GM12875 (cell line): ENCODE data around the gene ISM1.

Experiments
- H3K4me3 ChIP-seq: one replicate; pipeline ENCODE4 v1.5.1; 2011; ENCODE audit warnings: low read depth, low read length, control low read depth
- TF ChIP-seq, protein P1 (sequence below): IDR thresholded peaks from 2 replicates; pipeline ENCODE4 v1.5.1; 2011; ENCODE audit warnings: low read depth, mild to moderate bottlenecking, control low read depth, inconsistent platforms, low read length, moderate library complexity, borderline replicate concordance; ENCODE audit not compliant: insufficient read depth

The ISM1 gene

DNA sequence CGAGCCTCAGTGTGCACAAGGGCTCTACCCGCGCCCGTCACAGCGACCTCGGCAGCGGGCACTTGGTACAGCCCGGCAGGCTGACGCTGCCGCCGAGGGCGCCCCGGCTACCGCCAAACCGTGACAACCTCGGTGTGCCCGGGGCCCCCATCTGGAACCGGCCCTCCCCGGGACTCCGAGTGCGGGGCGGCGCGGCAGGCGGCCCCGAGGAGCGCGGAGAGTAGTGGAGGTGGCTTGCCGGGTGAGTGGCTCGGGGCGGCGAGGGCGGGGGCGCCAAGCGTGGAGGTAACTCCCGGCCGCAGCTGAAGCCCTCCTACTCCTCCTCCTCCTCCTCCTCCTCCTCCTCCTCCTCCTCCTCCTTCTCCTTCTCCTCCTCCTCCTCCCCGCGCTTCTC, at the start of gene ISM1:
TSS of gene ISM1 (plus strand) at position 371 of the 394 bp plus-strand sequence. CDS start 503 bp downstream, outside the sequence.
- TF ChIP-seq, protein P1, sequence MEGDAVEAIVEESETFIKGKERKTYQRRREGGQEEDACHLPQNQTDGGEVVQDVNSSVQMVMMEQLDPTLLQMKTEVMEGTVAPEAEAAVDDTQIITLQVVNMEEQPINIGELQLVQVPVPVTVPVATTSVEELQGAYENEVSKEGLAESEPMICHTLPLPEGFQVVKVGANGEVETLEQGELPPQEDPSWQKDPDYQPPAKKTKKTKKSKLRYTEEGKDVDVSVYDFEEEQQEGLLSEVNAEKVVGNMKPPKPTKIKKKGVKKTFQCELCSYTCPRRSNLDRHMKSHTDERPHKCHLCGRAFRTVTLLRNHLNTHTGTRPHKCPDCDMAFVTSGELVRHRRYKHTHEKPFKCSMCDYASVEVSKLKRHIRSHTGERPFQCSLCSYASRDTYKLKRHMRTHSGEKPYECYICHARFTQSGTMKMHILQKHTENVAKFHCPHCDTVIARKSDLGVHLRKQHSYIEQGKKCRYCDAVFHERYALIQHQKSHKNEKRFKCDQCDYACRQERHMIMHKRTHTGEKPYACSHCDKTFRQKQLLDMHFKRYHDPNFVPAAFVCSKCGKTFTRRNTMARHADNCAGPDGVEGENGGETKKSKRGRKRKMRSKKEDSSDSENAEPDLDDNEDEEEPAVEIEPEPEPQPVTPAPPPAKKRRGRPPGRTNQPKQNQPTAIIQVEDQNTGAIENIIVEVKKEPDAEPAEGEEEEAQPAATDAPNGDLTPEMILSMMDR: no peak
- no peak within 1 kb of the TSS for H3K4me3 ChIP-seq

DNA sequence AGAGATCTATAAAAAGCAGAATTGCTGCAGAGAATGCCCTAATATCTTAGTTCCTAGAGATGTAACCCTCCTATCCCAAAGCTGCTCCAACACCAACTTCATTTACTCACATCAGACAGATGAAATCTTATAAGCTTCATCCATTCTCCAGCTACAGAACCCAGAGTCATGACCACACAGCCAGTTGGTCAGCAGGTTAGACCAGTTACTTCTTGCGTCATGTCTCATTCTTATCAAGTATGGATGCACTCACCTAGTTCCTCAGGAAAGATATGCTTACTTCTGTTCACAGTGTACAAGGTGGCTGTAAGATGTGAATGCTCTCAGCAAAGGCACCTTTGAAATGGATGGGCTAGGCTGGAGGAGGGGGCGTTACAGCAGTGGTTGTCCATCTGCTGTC, 47.9 kb upstream of the ISM1 start:
- H3K4me3 ChIP-seq: no peak overlapping the region
- TF ChIP-seq, protein P1: no peak

GRCh38 chr20:13174402-13174801, 46.7 kb upstream of the ISM1 start:
- TF ChIP-seq, protein P1: no peak
- H3K4me3 ChIP-seq: no peak overlapping the region

- TF ChIP-seq, protein P1: no peak
- no peak overlapping the region for H3K4me3 ChIP-seq
Observed at GRCh38 chr20:13180986-13181889, 39.8 kb upstream of the ISM1 start.

DNA sequence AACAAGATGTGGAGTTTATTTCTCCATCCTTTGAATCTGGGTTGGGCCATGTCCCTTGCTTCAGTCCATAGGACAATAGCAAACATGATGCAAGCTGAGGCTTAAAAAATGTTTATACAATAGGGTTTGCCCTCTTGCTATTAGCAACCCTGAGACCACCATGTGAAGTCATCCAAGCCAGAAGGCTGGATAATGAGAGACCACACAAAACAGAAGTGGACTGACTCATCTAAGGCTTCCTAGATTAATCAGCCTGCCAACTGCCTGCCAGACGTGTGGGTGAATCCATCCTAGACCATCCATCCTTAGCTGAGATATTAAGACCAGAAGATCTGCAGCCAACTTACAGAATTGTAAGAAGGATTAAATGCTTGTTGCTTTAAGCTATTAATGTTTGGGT, 38.1 kb upstream of the ISM1 start:
- no peak overlapping the region for H3K4me3 ChIP-seq
- TF ChIP-seq, protein P1: no peak

DNA sequence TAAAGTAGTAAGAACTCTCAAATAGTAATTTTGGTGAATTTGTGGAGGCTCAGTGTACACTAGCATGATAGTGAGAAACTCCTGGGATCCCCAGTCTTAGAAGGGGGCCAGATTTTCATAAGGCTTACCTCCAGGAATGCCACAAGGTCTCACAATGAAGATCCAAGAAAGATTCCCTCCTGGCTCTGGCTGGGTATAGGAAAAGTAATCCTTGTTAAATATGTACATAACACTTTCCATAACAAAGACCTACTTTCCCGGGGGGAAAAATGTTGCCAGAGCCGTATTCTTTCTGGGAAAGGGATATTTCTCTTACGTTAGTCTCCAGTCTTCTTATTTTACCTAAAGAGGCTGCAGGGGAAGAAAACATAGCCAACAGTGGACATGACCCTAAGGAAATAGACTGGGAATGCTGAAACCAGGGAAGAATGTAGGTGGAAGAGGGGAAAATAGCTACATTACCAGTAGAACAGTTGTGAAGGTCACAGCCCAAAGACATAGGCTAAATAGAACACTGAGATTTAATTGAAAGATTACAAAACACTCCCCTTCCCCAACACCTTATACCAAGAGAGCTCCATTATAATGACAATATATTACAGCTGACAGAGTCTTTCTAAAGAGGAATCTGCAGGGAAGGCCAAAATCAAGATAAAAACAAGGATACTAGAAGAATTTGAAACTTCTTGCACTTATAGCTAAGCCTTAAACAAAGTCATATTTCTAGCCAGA, 34.9 kb upstream of the ISM1 start:
- TF ChIP-seq, protein P1: no peak
- no peak overlapping the region for H3K4me3 ChIP-seq
